GM12878 (cell line): ENCODE data around the gene SALL1. TPM values are rescaled to one million over a fixed set of nuclear protein-coding genes. Genes with fewer than 3 reads are reported as not detected.

ENCODE experiments used
- ATAC-seq: fragments of 200-7000 bp; cut with Tn5 transposase; 3 replicates; pipeline ENCODE4 v1.9.1; 2020; ENCODE audit warnings: mild to moderate bottlenecking, moderate library complexity
- BruUV-seq: library from RNA; stranded (reverse); fragments of 400-500 nt; replicated peaks from 2 replicates; lab custom pipeline; 2021; lab: Mats Ljungman, UMichigan
- CTCF ChIA-PET: fragments of 300-600 bp; sonication (Branson Sonifier 250); formaldehyde crosslinking; extraction: SDS; loops from one replicate; lab custom pipeline; 2021; ENCODE audit warnings: inconsistent platforms; lab: Yijun Ruan, JAX
- POLR2A ChIA-PET: fragments of 350-600 bp; formaldehyde crosslinking; extraction: SDS; loops from one replicate; lab custom pipeline; 2021; ENCODE audit warnings: inconsistent platforms; lab: Charles Lee
- RAD21 ChIA-PET: fragments of 300-600 bp; sonication (Branson Sonifier 250); formaldehyde crosslinking; loops from one replicate; lab custom pipeline; 2023; ENCODE audit warnings: antibody characterized with exemption; ENCODE audit not compliant: unreplicated experiment; lab: Charles Lee
- SMC1A ChIA-PET: fragments of 300-600 bp; sonication (Branson Sonifier 250); formaldehyde crosslinking; loops from one replicate; lab custom pipeline; 2023; ENCODE audit not compliant: unreplicated experiment, uncharacterized antibody; lab: Charles Lee
- DNase-seq: peaks from one replicate; pipeline ENCODE4 v3.0.0-alpha.2; 2011; ENCODE audit warnings: low read depth, low spot score
- FAIRE-seq: peaks from 3 replicates; lab custom pipeline; 2011; peaks lifted over from hg19 to GRCh38; lab: Jason Lieb, UNC
- H2AFZ ChIP-seq: 2 replicates; pipeline ENCODE4 v1.6.0; 2011; ENCODE audit warnings: low read depth, low read length, control low read depth; ENCODE audit not compliant: control insufficient read depth
- H3K27ac ChIP-seq: 2 replicates; pipeline ENCODE4 v1.5.1; 2011; ENCODE audit warnings: control low read depth; ENCODE audit not compliant: control insufficient read depth, insufficient read depth
- H3K27me3 ChIP-seq, 2 experiments: replicated peaks in 1 of 2; 2 replicates each; pipeline versions ENCODE4 v1.6.0 to v1.6.1; 2011; ENCODE audit warnings: low read length in 1 of 2; ENCODE audit not compliant: control insufficient read depth in 2 of 2, insufficient read depth in 2 of 2
- H3K36me3 ChIP-seq, 2 experiments: 2 replicates each; pipeline ENCODE4 v1.5.1; 2011; ENCODE audit warnings: low read length in 1 of 2; ENCODE audit not compliant: control insufficient read depth in 2 of 2, insufficient read depth in 2 of 2
- H3K4me1 ChIP-seq: 2 replicates; pipeline ENCODE4 v1.6.1; 2011; ENCODE audit warnings: mild to moderate bottlenecking, low read length, moderate library complexity, mixed read lengths; ENCODE audit not compliant: control insufficient read depth, insufficient read depth
- H3K4me2 ChIP-seq: 2 replicates; pipeline ENCODE4 v1.6.0; 2011; ENCODE audit warnings: control low read depth; ENCODE audit not compliant: control insufficient read depth, insufficient read depth
- H3K4me3 ChIP-seq: fragments of 200-600 bp; sonication (generic); 2 replicates; pipeline ENCODE4 v1.5.1; 2016
- H3K79me2 ChIP-seq: 2 replicates; pipeline ENCODE4 v1.6.0; 2011; ENCODE audit warnings: low read length; ENCODE audit not compliant: control insufficient read depth, insufficient read depth
- H3K9ac ChIP-seq: 2 replicates; pipeline ENCODE4 v1.8.0; 2011; ENCODE audit warnings: low read length, control low read depth, mixed read lengths; ENCODE audit not compliant: control insufficient read depth, insufficient read depth
- H3K9me3 ChIP-seq: replicated peaks from 3 replicates; pipeline ENCODE4 v1.5.1; 2011; ENCODE audit warnings: mild to moderate bottlenecking, low read length; ENCODE audit not compliant: control insufficient read depth, insufficient read depth
- H4K20me1 ChIP-seq: 2 replicates; pipeline ENCODE4 v1.6.0; 2011; ENCODE audit not compliant: control insufficient read depth, insufficient read depth
- CUX1 ChIP-seq: IDR thresholded peaks from 2 replicates; pipeline ENCODE4 v1.6.1; 2012; ENCODE audit warnings: improper control_type of control experiment, low read depth, low read length; ENCODE audit not compliant: insufficient replicate concordance
- NR2C1 ChIP-seq: fragments of 450-650 bp; IDR thresholded peaks from 2 replicates; pipeline ENCODE4 v1.6.1; 2017; ENCODE audit warnings: antibody characterized with exemption, mild to moderate bottlenecking, moderate library complexity
- POLR2AphosphoS5 ChIP-seq: IDR thresholded peaks from 2 replicates; pipeline ENCODE4 v1.6.1; 2011; ENCODE audit warnings: mild to moderate bottlenecking, low read length, inconsistent platforms
- RB1 ChIP-seq: fragments of 450-650 bp; formaldehyde crosslinking; IDR thresholded peaks from 2 replicates; pipeline ENCODE4 v1.6.1; 2017; ENCODE audit warnings: mild to moderate bottlenecking, borderline replicate concordance
- SIX5 ChIP-seq: IDR thresholded peaks from 2 replicates; pipeline ENCODE4 v1.6.1; 2011; ENCODE audit warnings: mild to moderate bottlenecking, low read depth, low read length, moderate library complexity; ENCODE audit not compliant: severe bottlenecking
- WGBS: methylation state at CpG from one replicate; pipeline ENCODE4 v1.1.6; 2016; ENCODE audit warnings: low lambda C conversion rate; ENCODE audit not compliant: insufficient replicate concordance, insufficient coverage; ENCODE audit errors: missing lambda C conversion rate; 5-methylcytosine and 5-hydroxymethylcytosine counted together
- in situ Hi-C: fragments of 300-500 bp; cut with MboI; formaldehyde crosslinking; loops from 9 replicates; pipeline ENCODE4 v1.14.3; 2018; ENCODE audit warnings: mixed read lengths
- intact Hi-C: fragments of 100-400 bp; cut with micrococcal nuclease; formaldehyde crosslinking; loops from one replicate; pipeline ENCODE4 v1.14.2; 2022; ENCODE audit not compliant: unreplicated experiment
- polyA plus RNA-seq, 11 experiments: library from polyadenylated mRNA; depleted of rRNA in 4 of 11; unstranded in 6 of 11; stranded (reverse) in 5 of 11; fragments of >200 nt; fragmentation: Nextera tagmentation in 4 of 11; fragmentation: Illumina TruSeq in 1 of 11; extraction: Ambion mirVana in 4 of 11; extraction: Trizol in 1 of 11; gene quantifications; 1 replicate in 1 of 11; 2 replicates in 10 of 11; pipeline versions ENCODE4 v1.2.1 to v1.2.3, GENCODE V29; 2011 to 2016; ENCODE audit warnings: inconsistent platforms in 2 of 11, missing spikeins in 2 of 11, low read depth in 1 of 11
- total RNA-seq, 4 experiments: library from RNA; depleted of rRNA in 3 of 4; stranded (reverse); fragments of >200 nt in 3 of 4; fragmentation: Illumina TruSeq in 1 of 4; extraction: Trizol in 1 of 4; gene quantifications; 2 replicates each; pipeline versions ENCODE4 v1.2.1 to v1.2.3, GENCODE V29; 2013 to 2021
- TF ChIP-seq, protein P1 (sequence below): IDR thresholded peaks from 2 replicates; pipeline ENCODE4 v1.6.1; 2011; ENCODE audit warnings: mild to moderate bottlenecking, low read depth, low read length, moderate library complexity; ENCODE audit not compliant: insufficient replicate concordance
- TF ChIP-seq, protein P2 (sequence below): fragments of 450-650 bp; IDR thresholded peaks from 2 replicates; pipeline ENCODE4 v1.6.1; 2017; ENCODE audit warnings: mild to moderate bottlenecking, low read depth, inconsistent platforms; ENCODE audit not compliant: poor library complexity, severe bottlenecking

The SALL1 gene
- total and polyA plus RNA-seq, 10 of the 15 experiments (the other 5 are each of a cell fraction or from before 2014, with no cell fraction given): 0.01 to 0.08 (median 0.03) TPM; not detected in 6

DNA sequence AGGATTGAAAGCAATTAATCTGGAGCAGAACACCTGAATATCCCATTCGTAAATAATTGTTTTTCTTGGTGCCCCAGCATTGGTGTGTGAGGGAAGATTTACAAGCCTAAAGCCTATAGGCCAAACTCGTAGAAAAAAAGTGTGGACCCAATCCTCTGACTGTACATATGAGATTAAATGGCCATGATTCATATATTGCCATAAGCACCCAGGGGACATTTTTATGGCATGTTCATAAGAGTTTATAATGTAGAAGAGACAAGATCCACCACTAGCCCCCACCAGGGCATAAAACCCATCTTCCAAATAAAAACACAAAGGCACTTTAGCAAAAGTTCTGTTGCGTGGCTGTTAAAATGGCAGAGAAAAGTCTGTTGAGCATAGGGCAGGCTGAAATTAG is 15.5 kb upstream of the SALL1 start:
- in situ Hi-C loops (no loop called here), intact Hi-C loops (no loop called here)
- no peak overlapping the region for H3K4me3 ChIP-seq
- H3K4me2 ChIP-seq: no peak overlapping the region
- no peak overlapping the region for H2AFZ ChIP-seq
- no TSS peak for BruUV-seq
- ATAC-seq: no peak
- no peaks in the 10 kb centered on the region for H4K20me1 ChIP-seq
- TF ChIP-seq, protein P1, sequence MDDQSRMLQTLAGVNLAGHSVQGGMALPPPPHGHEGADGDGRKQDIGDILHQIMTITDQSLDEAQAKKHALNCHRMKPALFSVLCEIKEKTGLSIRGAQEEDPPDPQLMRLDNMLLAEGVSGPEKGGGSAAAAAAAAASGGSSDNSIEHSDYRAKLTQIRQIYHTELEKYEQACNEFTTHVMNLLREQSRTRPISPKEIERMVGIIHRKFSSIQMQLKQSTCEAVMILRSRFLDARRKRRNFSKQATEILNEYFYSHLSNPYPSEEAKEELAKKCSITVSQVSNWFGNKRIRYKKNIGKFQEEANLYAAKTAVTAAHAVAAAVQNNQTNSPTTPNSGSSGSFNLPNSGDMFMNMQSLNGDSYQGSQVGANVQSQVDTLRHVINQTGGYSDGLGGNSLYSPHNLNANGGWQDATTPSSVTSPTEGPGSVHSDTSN: no peak
- no peak for TF ChIP-seq POLR2AphosphoS5
- TF ChIP-seq RB1: no peak
- no peak for TF ChIP-seq NR2C1
- TF ChIP-seq, protein P2, sequence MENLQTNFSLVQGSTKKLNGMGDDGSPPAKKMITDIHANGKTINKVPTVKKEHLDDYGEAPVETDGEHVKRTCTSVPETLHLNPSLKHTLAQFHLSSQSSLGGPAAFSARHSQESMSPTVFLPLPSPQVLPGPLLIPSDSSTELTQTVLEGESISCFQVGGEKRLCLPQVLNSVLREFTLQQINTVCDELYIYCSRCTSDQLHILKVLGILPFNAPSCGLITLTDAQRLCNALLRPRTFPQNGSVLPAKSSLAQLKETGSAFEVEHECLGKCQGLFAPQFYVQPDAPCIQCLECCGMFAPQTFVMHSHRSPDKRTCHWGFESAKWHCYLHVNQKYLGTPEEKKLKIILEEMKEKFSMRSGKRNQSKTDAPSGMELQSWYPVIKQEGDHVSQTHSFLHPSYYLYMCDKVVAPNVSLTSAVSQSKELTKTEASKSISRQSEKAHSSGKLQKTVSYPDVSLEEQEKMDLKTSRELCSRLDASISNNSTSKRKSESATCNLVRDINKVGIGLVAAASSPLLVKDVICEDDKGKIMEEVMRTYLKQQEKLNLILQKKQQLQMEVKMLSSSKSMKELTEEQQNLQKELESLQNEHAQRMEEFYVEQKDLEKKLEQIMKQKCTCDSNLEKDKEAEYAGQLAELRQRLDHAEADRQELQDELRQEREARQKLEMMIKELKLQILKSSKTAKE: no peak
- no peak for TF ChIP-seq SIX5
- TF ChIP-seq CUX1: no peak
- 33% methylated on average over 3 of the region's 3 CpGs for WGBS
- no peaks in the 10 kb centered on the region for H3K36me3 ChIP-seq
- FAIRE-seq: no peak
- no peak overlapping the region for H3K27ac ChIP-seq
- H3K79me2 ChIP-seq: no peaks in the 10 kb centered on the region
- H3K9ac ChIP-seq: no peak overlapping the region
- H3K4me1 ChIP-seq: no peaks in the 10 kb centered on the region
- no peaks in the 10 kb centered on the region for H3K9me3 ChIP-seq
- POLR2A ChIA-PET: no interaction called here
- H3K27me3 ChIP-seq: no peaks in the 10 kb centered on the region; a peak in 1 of 4 replicates
- SMC1A ChIA-PET: no interaction called here
- RAD21 ChIA-PET: no interaction called here
- CTCF ChIA-PET: no interaction called here
- no peak for DNase-seq
